Measurements from ENCODE around the gene MTIF2.

GRCh38 chr2:55228226-55228563, 40.8 kb downstream of the MTIF2 start:
- TF ChIP-seq EZH2 (optimal IDR thresholded peaks at IDR 0.05; ENCODE audit: low read depth, low read length) (no peak), CTCF (IDR thresholded peaks at IDR 0.05; ENCODE audit: low read length) (no peak)
